Neuronal stem cell (in vitro differentiated cells): ENCODE data around the gene AGAP1.
A peak's percentile ranks its signal among the peaks of the same experiment; 100 is the strongest.

Source experiments
- DNase-seq: peaks from one replicate; pipeline ENCODE4 v3.0.0-alpha.2; 2013; ENCODE audit warnings: low spot score
- H2AFZ ChIP-seq: one replicate; pipeline ENCODE4 v1.6.1; 2013; ENCODE audit warnings: mild to moderate bottlenecking, low read length, inconsistent platforms
- H2AK5ac ChIP-seq: 2 replicates; pipeline ENCODE4 v1.6.1; 2013; ENCODE audit warnings: low read depth, mild to moderate bottlenecking, inconsistent platforms, low read length, moderate library complexity, mixed read lengths
- H2BK120ac ChIP-seq: 2 replicates; pipeline ENCODE4 v1.6.1; 2013; ENCODE audit warnings: low read depth, mild to moderate bottlenecking, inconsistent platforms, low read length, moderate library complexity, mixed read lengths
- H2BK12ac ChIP-seq: one replicate; pipeline ENCODE4 v1.6.1; 2013; ENCODE audit warnings: low read length, inconsistent platforms
- H2BK15ac ChIP-seq: 2 replicates; pipeline ENCODE4 v1.6.1; 2013; ENCODE audit warnings: mild to moderate bottlenecking, low read length, inconsistent platforms, mixed read lengths
- H2BK5ac ChIP-seq: one replicate; pipeline ENCODE4 v1.6.1; 2013; ENCODE audit warnings: inconsistent platforms, mild to moderate bottlenecking, low read length, moderate library complexity
- H3K14ac ChIP-seq: one replicate; pipeline ENCODE4 v1.6.1; 2013; ENCODE audit warnings: low read length, inconsistent platforms
- H3K18ac ChIP-seq: 2 replicates; pipeline ENCODE4 v1.6.1; 2013; ENCODE audit warnings: low read length, inconsistent platforms
- H3K23ac ChIP-seq: 2 replicates; pipeline ENCODE4 v1.6.1; 2013; ENCODE audit warnings: low read depth, mild to moderate bottlenecking, mixed read lengths, low read length, inconsistent platforms; ENCODE audit not compliant: poor library complexity
- H3K27ac ChIP-seq: replicated peaks from 3 replicates; pipeline ENCODE4 v1.5.1; 2013; ENCODE audit warnings: low read length, inconsistent platforms
- H3K27me3 ChIP-seq, 3 experiments: 2 replicates each; pipeline ENCODE4 v1.6.1; 2013; ENCODE audit warnings: low read length in 3 of 3, mild to moderate bottlenecking in 2 of 3, inconsistent platforms in 1 of 3, low read depth in 1 of 3, mixed read lengths in 1 of 3, moderate library complexity in 1 of 3; ENCODE audit not compliant: control insufficient read depth in 3 of 3, insufficient read depth in 3 of 3
- H3K36me3 ChIP-seq, 2 donors: replicated peaks in 1 of 2; 2 replicates each; pipeline ENCODE4 v1.6.1; 2013; ENCODE audit warnings: low read length in 2 of 2; ENCODE audit not compliant: control insufficient read depth in 2 of 2, insufficient read depth in 2 of 2
- H3K4ac ChIP-seq: 2 replicates; pipeline ENCODE4 v1.6.1; 2013; ENCODE audit warnings: inconsistent platforms, mild to moderate bottlenecking, low read length, moderate library complexity
- H3K4me1 ChIP-seq, 2 donors: 1 replicate in 1 of 2; 2 replicates in 1 of 2; pipeline ENCODE4 v1.6.1; 2013; ENCODE audit warnings: low read length in 2 of 2, low read depth in 1 of 2; ENCODE audit not compliant: control insufficient read depth in 2 of 2, insufficient read depth in 1 of 2
- H3K4me2 ChIP-seq: one replicate; pipeline ENCODE4 v1.6.1; 2013; ENCODE audit warnings: mild to moderate bottlenecking, low read length, inconsistent platforms; ENCODE audit not compliant: insufficient read depth, poor library complexity, severe bottlenecking
- H3K4me3 ChIP-seq, 2 donors: 2 replicates each; pipeline ENCODE4 v1.5.1; 2013; ENCODE audit warnings: low read length in 2 of 2, mild to moderate bottlenecking in 2 of 2, inconsistent platforms in 1 of 2, moderate library complexity in 1 of 2
- H3K79me1 ChIP-seq: one replicate; pipeline ENCODE4 v1.6.1; 2013; ENCODE audit warnings: low read depth, mild to moderate bottlenecking, inconsistent platforms, low read length, moderate library complexity
- H3K9ac ChIP-seq: one replicate; pipeline ENCODE4 v1.6.1; 2013; ENCODE audit warnings: mild to moderate bottlenecking, low read depth, low read length, inconsistent platforms; ENCODE audit not compliant: poor library complexity
- H3K9me3 ChIP-seq, 2 donors: replicated peaks in 1 of 2; 2 replicates each; pipeline versions ENCODE3 to v1.6.1; 2013; ENCODE audit warnings: low read length in 2 of 2, mild to moderate bottlenecking in 2 of 2, inconsistent platforms in 1 of 2, low read depth in 1 of 2, mixed read lengths in 1 of 2, moderate library complexity in 1 of 2; ENCODE audit not compliant: control insufficient read depth in 2 of 2, insufficient read depth in 1 of 2
- H4K8ac ChIP-seq: one replicate; pipeline ENCODE4 v1.6.1; 2013; ENCODE audit warnings: low read depth, mild to moderate bottlenecking, inconsistent platforms, low read length, moderate library complexity
- H4K91ac ChIP-seq: one replicate; pipeline ENCODE4 v1.6.1; 2013; ENCODE audit warnings: low read length, low read depth, mild to moderate bottlenecking, inconsistent platforms; ENCODE audit not compliant: poor library complexity
- WGBS, 2 donors: extraction: QIAGEN DNeasy Blood & Tissue Kit; methylation state at CpG; one replicate each; pipeline ENCODE4 v1.1.7; 2013; ENCODE audit warnings: missing lambda C conversion rate in 2 of 2, mixed read lengths in 1 of 2; ENCODE audit not compliant: insufficient read length in 2 of 2, insufficient replicate concordance in 1 of 2; ENCODE audit errors: extremely low coverage in 2 of 2; 5-methylcytosine and 5-hydroxymethylcytosine counted together

AGAP1 gene

GRCh38 chr2:235618039-235618438 lies 124.2 kb downstream of the AGAP1 start:
- H3K4me1 ChIP-seq = peaks cover 4 to 14% of the 10 kb centered on the region in 2 donors
- H4K8ac ChIP-seq = no peak overlapping the region
- H4K91ac ChIP-seq = no peak overlapping the region
- DNase-seq = no peak
- H3K36me3 ChIP-seq = no peaks in the 10 kb centered on the region
- H3K4me2 ChIP-seq = no peak overlapping the region
- no peak overlapping the region for H3K14ac ChIP-seq
- peak overlapping the region; percentile 18 for H3K23ac ChIP-seq
- H3K27ac ChIP-seq = no peak overlapping the region
- H3K4me3 ChIP-seq = no peak overlapping the region
- H3K4ac ChIP-seq = no peak overlapping the region
- no peak overlapping the region for H2BK12ac ChIP-seq
- no peak overlapping the region for H2BK120ac ChIP-seq
- H3K79me1 ChIP-seq = no peaks in the 10 kb centered on the region
- no peak overlapping the region for H2BK5ac ChIP-seq
- H2AFZ ChIP-seq = no peak overlapping the region
- H3K9ac ChIP-seq = no peak overlapping the region
- H2BK15ac ChIP-seq = no peak overlapping the region
- no CpG with 5 or more reads among the region's 7 CpGs for WGBS, 2 donors
- H2AK5ac ChIP-seq = no peak overlapping the region
- no peak overlapping the region for H3K18ac ChIP-seq
- H3K9me3 ChIP-seq = no peaks in the 10 kb centered on the region
- no peaks in the 10 kb centered on the region for H3K27me3 ChIP-seq

GRCh38 chr2:235619544-235619943 lies 125.7 kb downstream of the AGAP1 start:
- no peak overlapping the region for H3K4ac ChIP-seq
- H3K9ac ChIP-seq = no peak overlapping the region
- no peak overlapping the region for H4K8ac ChIP-seq
- no peak for DNase-seq
- H2AFZ ChIP-seq = no peak overlapping the region
- H3K79me1 ChIP-seq = no peaks in the 10 kb centered on the region
- peak overlapping the region; percentile 43 for H2BK5ac ChIP-seq
- no peaks in the 10 kb centered on the region for H3K27me3 ChIP-seq
- H3K4me1 ChIP-seq = peaks cover 3 to 10% of the 10 kb centered on the region in 2 donors
- H2AK5ac ChIP-seq = no peak overlapping the region
- H2BK15ac ChIP-seq = no peak overlapping the region
- no peaks in the 10 kb centered on the region for H3K36me3 ChIP-seq
- WGBS, 2 donors = no CpG with 5 or more reads among the region's 6 CpGs
- H3K4me3 ChIP-seq = no peak overlapping the region
- H3K18ac ChIP-seq = peak overlapping the region; percentile 29
- no peak overlapping the region for H3K23ac ChIP-seq
- H2BK120ac ChIP-seq = no peak overlapping the region
- no peak overlapping the region for H3K14ac ChIP-seq
- peaks cover 0 to 2% of the 10 kb centered on the region in 2 donors for H3K9me3 ChIP-seq
- H2BK12ac ChIP-seq = no peak overlapping the region
- H3K27ac ChIP-seq = no peak overlapping the region
- H4K91ac ChIP-seq = no peak overlapping the region
- no peak overlapping the region for H3K4me2 ChIP-seq

- H2BK15ac ChIP-seq = no peak overlapping the region
- no peak overlapping the region for H3K9ac ChIP-seq
- H3K4ac ChIP-seq = no peak overlapping the region
- H2AFZ ChIP-seq = no peak overlapping the region
- H3K23ac ChIP-seq = no peak overlapping the region
- peaks cover 1 to 3% of the 10 kb centered on the region in 2 donors for H3K4me1 ChIP-seq
- no peaks in the 10 kb centered on the region for H3K79me1 ChIP-seq
- no CpG with 5 or more reads among the region's 7 CpGs for WGBS, 2 donors
- H2BK12ac ChIP-seq = no peak overlapping the region
- H3K27ac ChIP-seq = no peak overlapping the region
- no peak overlapping the region for H2BK120ac ChIP-seq
- H2AK5ac ChIP-seq = no peak overlapping the region
- H3K14ac ChIP-seq = no peak overlapping the region
- H3K4me3 ChIP-seq = no peak overlapping the region
- no peak for DNase-seq
- H4K91ac ChIP-seq = no peak overlapping the region
- no peak overlapping the region for H2BK5ac ChIP-seq
- H3K4me2 ChIP-seq = no peak overlapping the region
- H3K9me3 ChIP-seq = peaks cover 0 to 2% of the 10 kb centered on the region in 2 donors
- no peak overlapping the region for H4K8ac ChIP-seq
- H3K27me3 ChIP-seq = no peaks in the 10 kb centered on the region
- no peak overlapping the region for H3K18ac ChIP-seq
- H3K36me3 ChIP-seq = no peaks in the 10 kb centered on the region
Observed at GRCh38 chr2:235621736-235622135, 127.9 kb downstream of the AGAP1 start.

- Histone ChIP-seq H3K18ac (no peak overlapping the region), H4K8ac (no peak overlapping the region), H3K27me3 (no peaks in the 10 kb centered on the region), H2AK5ac (no peak overlapping the region), H3K79me1 (no peaks in the 10 kb centered on the region), H3K23ac (no peak overlapping the region), H2AFZ (no peak overlapping the region), H3K9ac (no peak overlapping the region), H2BK12ac (no peak overlapping the region), H3K4me2 (no peak overlapping the region), H3K14ac (no peak overlapping the region), H3K9me3 (peaks cover 0 to 2% of the 10 kb centered on the region in 2 donors), H2BK120ac (no peak overlapping the region), H3K27ac (no peak overlapping the region), H3K36me3 (no peaks in the 10 kb centered on the region), H3K4me3 (no peak overlapping the region), H3K4ac (no peak overlapping the region), H3K4me1 (peaks cover 1 to 3% of the 10 kb centered on the region in 2 donors), H2BK15ac (no peak overlapping the region), H2BK5ac (no peak overlapping the region), H4K91ac (no peak overlapping the region)
- no peak for DNase-seq
- WGBS, 2 donors = no CpG with 5 or more reads among the region's 9 CpGs
Observed at GRCh38 chr2:235623111-235623510, 129.3 kb downstream of the AGAP1 start.
